RPMI7951 (cell line): ENCODE measurements around the gene PRKCH. TPM values are rescaled to one million over a fixed set of nuclear protein-coding genes. Genes with fewer than 3 reads are reported as not detected.
"Not testable (repeated sequence)": the region's sequence is repeated elsewhere in the genome, so short reads cannot be mapped to it uniquely, and the experiment has no call there.

Source experiments
- DNase-seq: peaks from one replicate; pipeline ENCODE4 v3.0.0-alpha.2; 2012; ENCODE audit warnings: low read depth
- total RNA-seq: library from RNA; depleted of rRNA; stranded (reverse); fragments of >200 nt; shearing (Covaris generic); gene quantifications from 2 replicates; pipeline ENCODE4 v1.2.3, GENCODE V29; 2014

Gene PRKCH
- total RNA-seq, 1 experiment from 2014 or later: 3.1 TPM

DNA sequence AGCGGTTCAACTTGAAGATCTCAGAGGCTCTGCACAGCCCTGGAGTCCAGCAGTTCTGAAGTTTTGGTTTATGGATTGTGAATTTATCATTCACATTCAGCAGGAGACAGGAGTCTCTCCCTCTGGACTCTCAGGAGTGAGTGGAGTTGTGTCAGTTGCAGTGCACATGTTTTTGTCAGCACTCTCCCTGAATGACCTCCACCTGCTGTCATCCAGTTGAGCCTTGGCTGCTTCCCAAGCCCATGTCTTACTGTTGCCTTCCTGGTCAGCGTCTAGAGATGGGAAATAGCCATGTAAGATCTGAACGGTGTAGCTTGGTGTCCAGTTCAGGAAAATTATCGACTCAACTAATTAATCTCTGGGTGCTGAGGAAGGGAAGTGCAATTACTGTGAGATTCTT is 133.2 kb downstream of the PRKCH start:
- no peak for DNase-seq

DNA sequence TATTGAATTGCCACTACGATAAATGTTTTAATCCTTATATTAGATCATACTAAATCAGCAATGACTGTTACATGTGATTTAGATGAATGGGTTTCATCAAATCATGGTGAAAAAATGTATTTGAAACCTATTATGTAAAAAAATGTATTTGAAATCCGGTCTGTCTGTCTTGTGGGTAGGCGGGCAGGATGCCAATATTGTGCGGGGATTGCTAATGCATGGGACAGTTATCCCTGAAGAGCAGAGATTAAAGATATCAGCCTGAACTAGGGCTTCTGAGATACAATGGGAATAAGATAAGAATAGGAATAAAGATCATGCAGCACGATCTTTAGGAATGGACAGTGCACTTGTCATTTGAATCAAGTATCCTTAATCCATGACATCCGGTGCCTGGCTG is 134.0 kb downstream of the PRKCH start:
- no peak for DNase-seq

- DNase-seq: peak; percentile 68
Measured at GRCh38 chr14:61456720-61457119, 135.3 kb downstream of the PRKCH start.

DNA sequence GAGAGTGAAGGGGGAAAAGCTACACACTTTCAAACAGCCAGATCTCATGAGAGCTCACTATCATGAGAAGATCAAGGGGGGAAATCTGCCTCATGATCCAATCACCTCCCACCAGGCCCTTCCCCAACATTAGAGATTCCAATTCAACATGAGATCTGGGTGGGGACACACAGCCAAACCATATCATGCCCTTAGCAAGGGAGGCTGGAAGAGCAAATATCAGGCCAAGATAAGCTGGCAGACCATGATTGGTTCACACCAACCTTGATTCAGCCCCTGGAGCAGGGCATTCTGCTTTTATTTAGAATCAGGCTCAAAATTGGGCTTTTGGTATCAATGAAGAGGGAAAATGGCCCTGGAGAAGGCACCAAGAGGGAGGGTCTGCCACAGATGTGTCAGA is 137.4 kb downstream of the PRKCH start:
- DNase-seq: no peak

- DNase-seq: no peak
Measured at GRCh38 chr14:61459229-61459628, 137.8 kb downstream of the PRKCH start.

DNA sequence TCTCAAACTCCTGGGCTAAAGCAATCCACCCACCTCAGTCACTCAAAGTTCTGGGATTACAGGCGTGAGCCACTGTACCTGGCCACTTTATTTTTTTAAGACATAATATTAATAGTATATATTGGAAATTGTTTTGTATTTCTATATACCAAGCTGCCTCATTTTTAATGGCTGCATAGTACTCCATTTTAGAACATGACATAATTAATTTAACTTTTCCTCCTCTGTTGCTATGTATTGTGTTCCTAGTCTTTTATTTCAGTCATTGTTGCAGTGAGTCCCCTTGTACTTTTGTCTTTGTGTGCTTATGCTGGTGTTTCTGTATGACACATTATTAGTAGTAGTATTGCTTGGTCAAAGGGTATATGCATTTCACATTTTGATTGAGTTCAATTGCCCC is 138.7 kb downstream of the PRKCH start:
- DNase-seq: no peak

DNA sequence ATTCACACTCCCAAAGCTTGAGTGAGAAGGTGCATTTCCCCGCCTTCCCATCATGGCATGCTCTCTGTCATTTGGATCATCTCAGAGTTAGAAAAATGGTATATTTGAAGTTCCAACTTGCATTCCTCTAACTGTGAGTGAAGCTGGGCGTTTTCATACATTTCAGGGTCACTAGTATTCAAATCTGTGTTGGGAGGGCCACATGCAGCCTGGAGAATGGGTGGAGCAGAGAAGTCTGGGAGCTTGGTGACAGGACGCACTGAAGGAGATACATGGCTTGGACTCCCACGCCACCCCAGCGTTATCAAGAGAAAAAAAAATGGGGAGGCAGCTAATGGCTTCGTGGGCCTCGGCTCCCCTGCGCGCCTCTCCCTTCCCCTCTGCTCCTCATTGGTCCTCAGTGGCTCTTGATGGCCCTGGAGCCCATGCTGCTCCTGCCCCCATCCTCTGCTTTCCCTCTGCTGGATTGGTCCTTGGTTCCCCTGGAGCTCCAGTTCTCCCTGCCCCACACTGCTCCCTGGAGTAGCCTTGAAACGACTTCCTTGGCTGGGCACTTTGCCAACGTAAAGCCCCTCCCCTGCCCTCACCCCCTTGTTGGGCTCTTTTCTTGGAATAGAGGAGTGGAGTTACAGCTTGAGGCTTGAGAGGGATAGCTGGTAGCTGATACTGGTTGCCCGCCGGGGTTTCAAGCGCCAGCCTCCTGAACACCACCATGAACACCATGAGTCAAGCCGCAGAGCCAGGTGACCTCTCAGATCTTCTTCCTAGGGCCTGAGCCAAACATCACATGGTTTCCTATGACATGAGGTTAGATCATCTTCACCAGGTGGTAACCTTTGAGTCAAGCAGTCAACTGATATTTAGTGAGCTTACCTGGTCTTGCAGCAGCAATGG is 139.6 kb downstream of the PRKCH start:
- DNase-seq: no peak

- peak; percentile 76 for DNase-seq
Measured at GRCh38 chr14:61461808-61462275, 140.5 kb downstream of the PRKCH start.

- peak; percentile 85 for DNase-seq
Measured at GRCh38 chr14:61462566-61463193, 141.3 kb downstream of the PRKCH start.

DNA sequence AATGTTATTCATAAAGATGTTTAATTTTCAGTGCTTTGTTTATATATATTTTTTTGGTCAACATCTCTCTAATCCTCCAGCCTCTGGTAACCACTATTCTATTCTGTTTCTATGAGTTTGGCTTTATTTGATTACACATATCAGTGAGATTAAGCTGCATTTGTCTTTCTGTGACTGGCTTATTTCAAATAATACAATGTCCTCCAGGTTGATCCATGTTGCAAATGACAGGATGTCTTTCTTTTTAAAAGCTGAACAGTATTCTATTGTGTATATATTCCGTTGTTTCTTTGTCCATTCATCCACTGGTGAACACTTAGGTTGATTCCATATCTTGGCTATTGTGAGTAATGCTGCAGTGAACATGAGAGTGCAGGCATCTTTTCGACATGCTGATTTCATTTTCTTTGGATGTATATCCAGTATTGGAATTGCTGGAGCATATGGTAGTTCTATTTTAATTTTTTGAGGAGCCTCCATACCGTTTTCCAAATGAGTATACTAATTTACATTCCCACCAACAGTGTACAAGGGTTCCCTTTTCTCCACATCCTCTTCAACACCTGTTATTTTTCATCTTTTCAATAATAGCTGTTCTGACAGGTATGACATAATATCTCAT is 142.4 kb downstream of the PRKCH start:
- DNase-seq: no peak

DNA sequence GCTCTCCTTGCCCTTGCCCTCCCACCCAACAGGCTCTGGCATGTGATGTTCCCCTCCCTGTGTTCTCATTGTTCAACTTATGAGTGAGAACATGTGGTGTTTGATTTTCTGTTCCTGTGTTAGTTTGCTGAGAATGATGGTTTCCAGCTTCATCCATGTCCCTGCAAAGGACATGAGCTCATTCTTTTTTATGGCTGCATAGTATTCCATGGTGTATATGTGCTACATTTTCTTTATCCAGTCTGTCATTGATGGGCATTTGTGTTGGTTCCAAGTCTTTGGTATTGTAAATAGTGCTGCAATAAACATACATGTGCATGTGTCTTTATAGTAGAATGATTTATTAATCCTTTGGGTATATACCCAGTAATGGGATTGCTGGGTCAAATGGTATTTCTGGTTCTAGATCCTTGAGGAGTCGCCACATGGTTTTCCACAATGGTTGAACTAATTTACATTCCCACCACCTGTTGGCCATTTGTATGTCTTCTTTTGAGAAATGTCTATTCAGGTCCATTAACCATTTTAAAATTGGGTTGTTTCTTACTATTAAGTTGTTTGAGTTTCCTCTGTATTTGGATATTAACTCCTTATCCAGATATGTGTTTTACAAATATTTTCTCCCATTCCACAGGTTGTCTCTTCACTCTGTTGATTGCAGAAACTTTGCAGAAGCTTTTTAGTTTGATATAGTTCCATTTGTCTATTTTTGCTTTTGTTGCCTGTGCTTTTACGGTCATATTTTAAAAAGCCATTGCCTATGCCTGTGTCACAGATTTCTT is 143.4 kb downstream of the PRKCH start:
- DNase-seq: not testable (repeated sequence)

GRCh38 chr14:61466249-61466904 is 145.0 kb downstream of the PRKCH start:
- peak; percentile 82 for DNase-seq

DNA sequence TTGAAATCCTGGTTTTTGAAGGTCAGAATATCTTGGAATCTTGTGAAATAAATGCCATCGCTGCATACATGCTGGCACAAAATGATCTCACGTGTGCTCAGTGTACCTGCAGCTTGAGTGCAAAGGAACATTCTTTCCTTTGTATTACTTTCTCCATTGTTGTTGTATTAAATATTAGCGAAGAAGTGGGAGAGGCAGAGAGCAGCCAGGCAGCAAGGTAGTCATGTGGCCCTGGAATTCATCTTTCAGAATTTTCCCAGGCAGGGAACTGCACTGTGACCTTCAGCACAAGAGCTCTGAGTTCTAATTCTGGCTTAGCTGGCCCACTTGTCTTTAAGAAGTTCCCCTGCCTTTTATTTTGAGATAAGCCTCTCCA is 145.5 kb downstream of the PRKCH start:
- DNase-seq: no peak

- DNase-seq: no peak
Measured at GRCh38 chr14:61467296-61467695, 145.9 kb downstream of the PRKCH start.

GRCh38 chr14:61468063-61468825 is 146.9 kb downstream of the PRKCH start:
- DNase-seq: no peak

- DNase-seq: no peak
Measured at GRCh38 chr14:61469781-61470180, 148.4 kb downstream of the PRKCH start.

DNA sequence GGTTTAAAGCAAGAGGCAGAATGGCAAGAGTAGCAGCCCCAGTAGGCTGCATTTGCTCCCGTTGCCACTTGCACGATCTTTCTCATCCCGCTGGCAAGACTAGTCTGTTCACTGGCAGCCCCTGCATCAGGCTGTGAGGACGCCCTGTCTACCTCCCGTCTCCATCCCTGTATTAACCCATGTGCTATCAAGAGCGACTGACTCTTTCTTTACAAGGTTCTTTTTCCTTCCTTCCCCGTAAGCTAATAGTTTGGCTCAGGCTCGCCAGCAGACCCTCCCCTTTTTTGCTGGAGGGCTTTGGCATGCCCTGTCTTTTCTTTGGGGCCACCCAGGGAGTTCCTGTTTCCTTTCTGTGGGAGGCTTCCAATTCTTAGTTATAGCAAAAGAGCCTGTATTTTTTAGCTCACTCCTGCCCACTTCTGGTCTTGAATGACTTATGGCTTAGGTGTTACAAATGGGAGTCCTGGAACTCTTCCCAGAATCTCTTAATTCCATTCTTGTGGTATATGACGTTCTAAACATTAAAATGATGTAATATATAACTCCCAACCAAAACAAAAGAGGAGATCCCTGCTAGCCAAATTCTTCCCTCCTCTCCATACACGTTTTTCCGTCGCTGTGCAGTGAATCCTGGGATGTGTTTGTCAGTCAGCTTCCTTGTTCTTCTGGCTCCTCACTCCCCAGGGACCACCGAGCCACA is 149.0 kb downstream of the PRKCH start:
- peak; percentile 95 for DNase-seq

GRCh38 chr14:61470961-61471293 is 149.5 kb downstream of the PRKCH start:
- no peak for DNase-seq

DNA sequence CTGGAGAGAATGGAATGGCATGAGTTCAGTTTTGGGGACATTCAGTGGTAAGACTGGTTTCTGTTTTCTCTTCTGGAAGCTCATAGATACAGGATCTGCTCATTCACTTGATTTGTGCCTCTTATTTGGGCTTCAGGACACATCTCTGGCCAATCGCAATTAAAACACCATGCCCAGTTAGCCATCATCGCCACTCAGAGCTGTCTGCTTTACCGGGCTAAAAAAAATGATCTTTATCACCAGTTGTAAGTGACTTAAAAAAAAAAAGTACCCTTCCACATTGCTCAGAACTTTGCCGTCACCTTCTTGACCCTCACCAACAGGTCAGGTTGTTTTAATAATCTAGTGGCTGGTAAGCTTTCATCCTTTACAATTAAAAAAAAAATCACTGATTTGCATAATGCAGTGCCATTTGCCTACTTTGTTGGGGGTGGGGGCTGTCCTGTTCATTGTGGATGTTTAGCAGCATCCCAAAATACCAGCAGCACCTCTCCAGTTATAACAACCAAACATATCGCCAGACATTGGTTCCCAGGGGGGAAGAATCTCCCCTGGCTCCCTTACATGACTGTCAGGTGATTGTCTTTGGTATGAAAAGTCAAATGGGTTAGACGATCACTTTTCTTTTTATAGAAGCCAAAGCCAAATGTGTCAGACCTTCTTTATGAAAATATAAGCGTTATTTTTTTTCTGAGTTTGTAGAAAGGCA is 150.1 kb downstream of the PRKCH start:
- no peak for DNase-seq
